ENCODE results near the gene MAP6. TPM values are rescaled to one million over a fixed set of nuclear protein-coding genes. Genes with fewer than 3 reads are reported as not detected.

The MAP6 gene
- total and polyA plus RNA-seq, 9 of the 15 experiments (the other 6 are each of a cell fraction or from before 2014, with no cell fraction given): not detected

DNA sequence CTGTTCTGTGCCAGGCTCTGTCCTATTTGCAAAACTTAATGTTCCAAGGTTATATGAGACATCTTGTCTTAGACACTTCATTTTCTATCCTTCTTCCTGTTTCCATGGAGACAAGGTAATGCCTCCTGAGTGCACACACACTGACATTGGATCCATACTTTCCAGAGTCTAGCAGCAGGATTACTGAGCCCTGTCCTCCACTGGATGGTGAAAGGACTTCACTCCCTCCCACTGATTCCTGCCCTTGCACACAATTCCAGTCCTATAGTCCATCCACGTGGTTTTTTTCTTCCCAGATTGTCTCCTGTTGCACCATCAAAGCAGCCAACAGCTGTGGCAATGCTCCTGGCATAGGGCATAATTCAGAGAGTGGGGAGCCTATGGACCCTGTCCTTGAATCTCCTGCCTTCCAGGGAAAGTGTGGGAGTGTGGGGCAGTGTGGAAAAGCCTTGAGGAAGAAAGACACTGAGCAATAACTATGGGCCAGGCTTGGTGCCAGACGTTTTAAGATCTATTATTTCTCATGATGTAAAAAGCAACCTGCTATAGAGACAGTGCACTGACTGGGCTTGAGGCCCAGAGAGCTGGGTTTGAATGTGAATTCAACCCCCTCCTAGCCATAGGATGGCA, 75.4 kb downstream of the MAP6 start:
- no peak overlapping the region for H3K27ac ChIP-seq (ENCODE audit: extremely low read depth, low read depth, low read length)
- no peak for FAIRE-seq
- DNase-seq (ENCODE audit: extremely low read depth in 1 of 4, low spot score in 3 of 4): no peak
- peaks cover 38 to 42% of the 10 kb centered on the region in 2 experiments; a peak in 4 of 5 replicates for H3K4me1 ChIP-seq (replicated peaks in 1 of 2; ENCODE audit: control insufficient read depth in 2 of 2, insufficient read depth in 2 of 2, low read length in 2 of 2)
- intact Hi-C loops (cut with micrococcal nuclease): loop anchor here (5.0 kb wide), 1 partner anchor 46 kb away; no protein-coding TSS in a partner anchor
- in situ Hi-C loops (cut with MboI): no loop called here
- no peak overlapping the region for H2AFZ ChIP-seq (ENCODE audit: low read depth, low read length)
- H3K27me3 ChIP-seq (ENCODE audit: control insufficient read depth in 2 of 2, insufficient read depth in 2 of 2, low read length in 2 of 2): no peaks in the 10 kb centered on the region
- ChIA-PET CTCF (ENCODE audit: low intra/inter-chr PET ratio) (no interaction called here), POLR2A (interaction anchor here (0.6 to 1.8 kb wide), 3 partner anchors 19 to 77 kb away, joined by 3 to 6 read pairs (median 4); no protein-coding TSS in a partner anchor)
- no peaks in the 10 kb centered on the region for H3K9me1 ChIP-seq (ENCODE audit: control insufficient read depth, insufficient read depth, low read length)
- H3K36me3 ChIP-seq (ENCODE audit: control insufficient read depth, insufficient read depth, low read length): no peaks in the 10 kb centered on the region
- peak; percentile 65; the same call in 1 of the 2 replicates for TF ChIP-seq RFX1 (IDR thresholded peaks at IDR 0.05)
- TF ChIP-seq POLR3A (IDR thresholded peaks at IDR 0.05; ENCODE audit: borderline replicate concordance, extremely low read depth, insufficient read depth, insufficient read length): no peak
- WGBS (ENCODE audit: insufficient coverage, low coverage, missing lambda C conversion rate): 0% methylated on average over 2 of the region's 2 CpGs
- no peaks in the 10 kb centered on the region for H3K79me2 ChIP-seq (ENCODE audit: control insufficient read depth, insufficient read depth, low read length)
- ATAC-seq: no peak
- no peak overlapping the region for H3K9ac ChIP-seq (ENCODE audit: insufficient read depth in 1 of 2, low read depth in 2 of 2, low read length in 2 of 2)
- no peak overlapping the region for H3K4me3 ChIP-seq
- H3K4me2 ChIP-seq (ENCODE audit: insufficient read depth, low read length): no peak overlapping the region
- H3K9me3 ChIP-seq (replicated peaks; ENCODE audit: control insufficient read depth, insufficient read depth, low read depth, low read length): no peaks in the 10 kb centered on the region
- H4K20me1 ChIP-seq (replicated peaks; ENCODE audit: control insufficient read depth, insufficient read depth, low read length): no peaks in the 10 kb centered on the region
- BruUV-seq (replicated peaks): no TSS peak

DNA sequence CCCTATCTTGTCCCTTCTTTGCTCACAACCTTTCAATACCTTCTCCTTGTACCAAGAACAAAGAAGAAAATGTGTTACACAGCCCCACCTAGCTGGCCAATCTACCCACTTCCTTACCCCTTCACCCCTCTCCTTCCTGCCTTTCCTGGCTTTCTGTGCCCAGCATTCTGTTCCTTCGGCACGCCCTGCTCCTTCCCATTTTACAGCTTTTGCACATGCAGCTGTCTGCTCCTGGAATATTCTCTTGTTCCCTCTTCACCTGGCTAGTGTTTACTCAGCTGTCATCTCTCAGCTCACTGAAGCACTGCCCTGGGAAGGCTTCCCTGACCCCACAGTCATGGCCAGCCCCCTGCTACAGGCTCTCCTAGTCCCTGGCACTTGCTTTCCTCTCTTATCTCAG, 76.1 kb downstream of the MAP6 start:
- 75% methylated on average over 2 of the region's 2 CpGs for WGBS (ENCODE audit: insufficient coverage, low coverage, missing lambda C conversion rate)
- no peak for FAIRE-seq
- no peak overlapping the region; a peak in 1 of 4 replicates for H3K9ac ChIP-seq (ENCODE audit: insufficient read depth in 1 of 2, low read depth in 2 of 2, low read length in 2 of 2)
- CTCF ChIA-PET (ENCODE audit: low intra/inter-chr PET ratio): no interaction called here
- no peak for ATAC-seq
- in situ Hi-C loops (cut with MboI): no loop called here
- no peaks in the 10 kb centered on the region for H3K36me3 ChIP-seq (ENCODE audit: control insufficient read depth, insufficient read depth, low read length)
- intact Hi-C loops (cut with micrococcal nuclease): loop anchor here (5.0 kb wide), 1 partner anchor 45 kb away; no protein-coding TSS in a partner anchor
- no peaks in the 10 kb centered on the region for H3K9me3 ChIP-seq (replicated peaks; ENCODE audit: control insufficient read depth, insufficient read depth, low read depth, low read length)
- POLR2A ChIA-PET: interaction anchor here (1.8 kb wide), 1 partner anchor 18 kb away, joined by 6 read pairs; no protein-coding TSS in a partner anchor
- no peaks in the 10 kb centered on the region for H4K20me1 ChIP-seq (replicated peaks; ENCODE audit: control insufficient read depth, insufficient read depth, low read length)
- no peaks in the 10 kb centered on the region for H3K9me1 ChIP-seq (ENCODE audit: control insufficient read depth, insufficient read depth, low read length)
- H3K4me3 ChIP-seq: no peak overlapping the region
- no peak overlapping the region for H2AFZ ChIP-seq (ENCODE audit: low read depth, low read length)
- H3K27me3 ChIP-seq (ENCODE audit: control insufficient read depth in 2 of 2, insufficient read depth in 2 of 2, low read length in 2 of 2): no peaks in the 10 kb centered on the region
- H3K27ac ChIP-seq (ENCODE audit: extremely low read depth, low read depth, low read length): no peak overlapping the region
- H3K4me2 ChIP-seq (ENCODE audit: insufficient read depth, low read length): no peak overlapping the region
- H3K79me2 ChIP-seq (ENCODE audit: control insufficient read depth, insufficient read depth, low read length): no peaks in the 10 kb centered on the region
- no peak for DNase-seq (ENCODE audit: extremely low read depth in 1 of 4, low spot score in 3 of 4)
- TF ChIP-seq ZNF639 (CRISPR knock-in tag; conservative IDR thresholded peaks at IDR 0.05 in 1 of 2, IDR thresholded peaks at IDR 0.05 in 1 of 2) (no peak), PML (IDR thresholded peaks at IDR 0.05; ENCODE audit: low read length) (no peak), ILF3 (IDR thresholded peaks at IDR 0.05; ENCODE audit: borderline replicate concordance) (no peak), RFX1 (IDR thresholded peaks at IDR 0.05) (no peak), CTCF (IDR thresholded peaks at IDR 0.05 in 2 of 3, conservative IDR thresholded peaks at IDR 0.05 in 1 of 3; ENCODE audit: insufficient read depth in 2 of 3, low read depth in 1 of 3, low read length in 3 of 3) (peak in 1 of 3 experiments; percentile 12; a peak in 1 of 6 replicates)
- no TSS peak for BruUV-seq (replicated peaks)
- peaks cover 43 to 48% of the 10 kb centered on the region in 2 experiments; a peak in 4 of 5 replicates for H3K4me1 ChIP-seq (replicated peaks in 1 of 2; ENCODE audit: control insufficient read depth in 2 of 2, insufficient read depth in 2 of 2, low read length in 2 of 2)

Data from K562 (cell line).